ENCODE measurements around the gene TAF1. TPM values are rescaled to one million over a fixed set of nuclear protein-coding genes. Genes with fewer than 3 reads are reported as not detected.

The TAF1 gene
- polyA plus RNA-seq, 3 donors: 4.0 to 19.7 (median 5.2) TPM

- H3K9ac ChIP-seq (ENCODE audit: insufficient read depth, low read length, poor library complexity, severe bottlenecking): no peak overlapping the region
- Mint-ChIP-seq H3K4me3 (no peak overlapping the region), H3K27ac (no peak overlapping the region), H3K36me3 (peaks cover 41 to 56% of the 10 kb centered on the region in 2 donors), H3K9me3 (peaks cover 0 to 6% (median 0%) of the 10 kb centered on the region in 7 donors), H3K4me1 (no peaks in the 10 kb centered on the region), H3K27me3 (ENCODE audit: low read depth in 3 of 3) (peaks cover 0 to 2% (median 0%) of the 10 kb centered on the region in 3 donors)
- no CpG with 5 or more reads among the region's 4 CpGs for WGBS (ENCODE audit: insufficient coverage)
- no peaks in the 10 kb centered on the region for H4K20me1 ChIP-seq (ENCODE audit: insufficient read depth, low read length)
- no peaks in the 10 kb centered on the region for H3K4me1 ChIP-seq (ENCODE audit: control insufficient read depth in 1 of 2, insufficient read depth in 2 of 2, low read length in 2 of 2)
- H2AFZ ChIP-seq (ENCODE audit: insufficient read depth, low read depth, low read length, poor library complexity, severe bottlenecking): no peak overlapping the region
- no peaks in the 10 kb centered on the region for H3K9me3 ChIP-seq (replicated peaks in 1 of 2; ENCODE audit: control insufficient read depth in 1 of 2, insufficient read depth in 1 of 2, low read length in 2 of 2)
- no peak for TF ChIP-seq CTCF (IDR thresholded peaks at IDR 0.05)
- no peaks in the 10 kb centered on the region for H3K27me3 ChIP-seq (ENCODE audit: control insufficient read depth in 2 of 2, insufficient read depth in 2 of 2, low read length in 2 of 2)
- no peak for DNase-seq
- H3K27ac ChIP-seq (ENCODE audit: low read depth in 1 of 2, low read length in 2 of 2): no peak overlapping the region
- intact Hi-C loops (cut with micrococcal nuclease): no loop called here
- no peak overlapping the region for H3K4me2 ChIP-seq (replicated peaks; ENCODE audit: extremely low read depth, low read length, poor library complexity, severe bottlenecking)
- no peaks in the 10 kb centered on the region for H3K79me2 ChIP-seq (ENCODE audit: insufficient read depth, low read length)
- no peak overlapping the region for H3K4me3 ChIP-seq (replicated peaks in 1 of 3; ENCODE audit: low read depth in 2 of 3, low read length in 3 of 3)
- H3K36me3 ChIP-seq (replicated peaks in 1 of 2; ENCODE audit: control insufficient read depth in 1 of 2, insufficient read depth in 2 of 2, low read length in 2 of 2): peaks cover 39 to 52% of the 10 kb centered on the region in 2 donors
Measured at GRCh38 chrX:71453056-71453455, 86.9 kb downstream of the TAF1 start.

- intact Hi-C loops (cut with micrococcal nuclease): no loop called here
- H3K4me3 Mint-ChIP-seq: no peak overlapping the region
- peaks cover 48 to 58% of the 10 kb centered on the region in 2 donors for H3K36me3 ChIP-seq (replicated peaks in 1 of 2; ENCODE audit: control insufficient read depth in 1 of 2, insufficient read depth in 2 of 2, low read length in 2 of 2)
Measured at GRCh38 chrX:71454222-71454621, 88.1 kb downstream of the TAF1 start.

More at GRCh38 chrX:71454222-71454621, 88.1 kb downstream of the TAF1 start:
- H3K79me2 ChIP-seq (ENCODE audit: insufficient read depth, low read length): no peaks in the 10 kb centered on the region
- Mint-ChIP-seq H3K27ac (peak overlapping the region in 1 of 7 donors; percentile 32), H3K9me3 (peaks cover 0 to 6% (median 0%) of the 10 kb centered on the region in 7 donors), H3K36me3 (peaks cover 50 to 65% of the 10 kb centered on the region in 2 donors), H3K4me1 (no peaks in the 10 kb centered on the region), H3K27me3 (ENCODE audit: low read depth in 3 of 3) (peaks cover 0 to 3% (median 0%) of the 10 kb centered on the region in 3 donors)
- H3K27me3 ChIP-seq (ENCODE audit: control insufficient read depth in 2 of 2, insufficient read depth in 2 of 2, low read length in 2 of 2): no peaks in the 10 kb centered on the region
- no peak overlapping the region for H3K27ac ChIP-seq (ENCODE audit: low read depth in 1 of 2, low read length in 2 of 2)
- H2AFZ ChIP-seq (ENCODE audit: insufficient read depth, low read depth, low read length, poor library complexity, severe bottlenecking): no peak overlapping the region
- TF ChIP-seq CTCF (IDR thresholded peaks at IDR 0.05): no peak
- no peaks in the 10 kb centered on the region for H3K9me3 ChIP-seq (replicated peaks in 1 of 2; ENCODE audit: control insufficient read depth in 1 of 2, insufficient read depth in 1 of 2, low read length in 2 of 2)
- no peak overlapping the region for H3K4me2 ChIP-seq (replicated peaks; ENCODE audit: extremely low read depth, low read length, poor library complexity, severe bottlenecking)
- 100% methylated on average over 2 of the region's 3 CpGs for WGBS (ENCODE audit: insufficient coverage)
- H3K9ac ChIP-seq (ENCODE audit: insufficient read depth, low read length, poor library complexity, severe bottlenecking): no peak overlapping the region
- no peak overlapping the region for H3K4me3 ChIP-seq (replicated peaks in 1 of 3; ENCODE audit: low read depth in 2 of 3, low read length in 3 of 3)
- no peaks in the 10 kb centered on the region for H4K20me1 ChIP-seq (ENCODE audit: insufficient read depth, low read length)
- no peak for DNase-seq
- no peaks in the 10 kb centered on the region for H3K4me1 ChIP-seq (ENCODE audit: control insufficient read depth in 1 of 2, insufficient read depth in 2 of 2, low read length in 2 of 2)

All from CD14-positive monocyte (primary cell).